KOPT-K1 (cell line): Measurements from ENCODE around the gene HSP90AA1.
"Not testable (repeated sequence)": the region's sequence is repeated elsewhere in the genome, so short reads cannot be mapped to it uniquely, and the experiment has no call there.

ENCODE experiments used
- H3K27ac ChIP-seq: fragments of 200-600 bp; sonication (generic); 2 replicates; pipeline ENCODE4 v1.5.1; 2016; ENCODE audit warnings: antibody characterized with exemption, mild to moderate bottlenecking, low read depth, low read length; ENCODE audit not compliant: poor library complexity, severe bottlenecking
- H3K36me3 ChIP-seq: fragments of 200-600 bp; sonication (generic); 2 replicates; pipeline ENCODE4 v1.5.1; 2017; ENCODE audit warnings: antibody characterized with exemption, mild to moderate bottlenecking, low read length, moderate library complexity; ENCODE audit not compliant: insufficient read depth
- H3K9me3 ChIP-seq: fragments of 200-600 bp; sonication (generic); 2 replicates; pipeline ENCODE4 v1.5.1; 2017; ENCODE audit warnings: antibody characterized with exemption, low read length, mild to moderate bottlenecking; ENCODE audit not compliant: insufficient read depth, poor library complexity, severe bottlenecking

Gene HSP90AA1

GRCh38 chr14:102084931-102085330, 1.9 kb downstream of the HSP90AA1 start:
- Histone ChIP-seq H3K9me3 (no peaks in the 10 kb centered on the region), H3K36me3 (peaks cover 65% of the 10 kb centered on the region), H3K27ac (peak overlapping the region; percentile 97)

- Histone ChIP-seq H3K27ac (peak overlapping the region; percentile 97), H3K36me3 (peaks cover 69% of the 10 kb centered on the region)
- H3K9me3 ChIP-seq = not testable (repeated sequence)
These were observed 2.3 kb downstream of the HSP90AA1 start for GRCh38 chr14:102084522-102084921.

- no peaks in the 10 kb centered on the region for H3K9me3 ChIP-seq
- peaks cover 99% of the 10 kb centered on the region for H3K36me3 ChIP-seq
- no peak overlapping the region for H3K27ac ChIP-seq
These were observed 5.4 kb downstream of the HSP90AA1 start for GRCh38 chr14:102081231-102082080.

GRCh38 chr14:102080183-102081080, 6.4 kb downstream of the HSP90AA1 start:
- Histone ChIP-seq H3K36me3 (peaks cover 90% of the 10 kb centered on the region), H3K27ac (no peak overlapping the region), H3K9me3 (no peaks in the 10 kb centered on the region)

- Histone ChIP-seq H3K9me3 (no peaks in the 10 kb centered on the region), H3K27ac (no peak overlapping the region), H3K36me3 (peaks cover 82% of the 10 kb centered on the region)
These were observed 7.2 kb downstream of the HSP90AA1 start for GRCh38 chr14:102079700-102079979.

GRCh38 chr14:102078831-102079699, 7.8 kb downstream of the HSP90AA1 start:
- Histone ChIP-seq H3K27ac (no peak overlapping the region), H3K36me3 (peaks cover 76% of the 10 kb centered on the region), H3K9me3 (no peaks in the 10 kb centered on the region)

- peaks cover 69% of the 10 kb centered on the region for H3K36me3 ChIP-seq
These were observed 8.5 kb downstream of the HSP90AA1 start for GRCh38 chr14:102078361-102078791.

GRCh38 chr14:102077382-102077709, 9.5 kb downstream of the HSP90AA1 start:
- peaks cover 59% of the 10 kb centered on the region for H3K36me3 ChIP-seq

More at GRCh38 chr14:102078361-102078791, 8.5 kb downstream of the HSP90AA1 start:
- H3K27ac ChIP-seq, H3K9me3 ChIP-seq: not testable (repeated sequence)

GRCh38 chr14:102075155-102075554, 11.7 kb downstream of the HSP90AA1 start:
- Histone ChIP-seq H3K36me3 (peaks cover 37% of the 10 kb centered on the region), H3K27ac (no peak overlapping the region), H3K9me3 (no peaks in the 10 kb centered on the region)

More at GRCh38 chr14:102077382-102077709, 9.5 kb downstream of the HSP90AA1 start:
- no peaks in the 10 kb centered on the region for H3K9me3 ChIP-seq
- no peak overlapping the region for H3K27ac ChIP-seq

- no peak overlapping the region for H3K27ac ChIP-seq
These were observed 12.4 kb downstream of the HSP90AA1 start for GRCh38 chr14:102074415-102074964.

GRCh38 chr14:102071283-102071998, 15.4 kb downstream of the HSP90AA1 start:
- Histone ChIP-seq H3K9me3 (no peaks in the 10 kb centered on the region), H3K27ac (no peak overlapping the region), H3K36me3 (peaks cover under 1% of the 10 kb centered on the region; the same call in 1 of the 2 replicates)

More at GRCh38 chr14:102074415-102074964, 12.4 kb downstream of the HSP90AA1 start:
- H3K9me3 ChIP-seq = no peaks in the 10 kb centered on the region
- peaks cover 31% of the 10 kb centered on the region for H3K36me3 ChIP-seq

- no peak overlapping the region for H3K27ac ChIP-seq
- no peaks in the 10 kb centered on the region for H3K36me3 ChIP-seq
- no peaks in the 10 kb centered on the region for H3K9me3 ChIP-seq
These were observed 20.8 kb downstream of the HSP90AA1 start for GRCh38 chr14:102066041-102066451.

GRCh38 chr14:102064590-102064989, 22.3 kb downstream of the HSP90AA1 start:
- not testable (repeated sequence) for H3K27ac ChIP-seq, H3K9me3 ChIP-seq, H3K36me3 ChIP-seq
